EL (cell line): Measurements from ENCODE around the gene PPL.
"Not testable (repeated sequence)": the region's sequence is repeated elsewhere in the genome, so short reads cannot be mapped to it uniquely, and the experiment has no call there.

Experiments used
- DNase-seq: peaks from one replicate; pipeline ENCODE4 v3.0.0-alpha.2; 2016

Gene PPL

GRCh38 chr16:4908854-4909401 lies 28.0 kb downstream of the PPL start:
- DNase-seq: no peak

- no peak for DNase-seq
Measured at GRCh38 chr16:4904942-4905615, 31.9 kb downstream of the PPL start.

GRCh38 chr16:4904108-4904941 lies 32.6 kb downstream of the PPL start:
- DNase-seq: no peak

- DNase-seq: no peak
Measured at GRCh38 chr16:4902038-4902437, 34.9 kb downstream of the PPL start.

- DNase-seq: no peak
Measured at GRCh38 chr16:4900750-4901149, 36.2 kb downstream of the PPL start.

- DNase-seq: no peak
Measured at GRCh38 chr16:4900036-4900435, 36.9 kb downstream of the PPL start.

- no peak for DNase-seq
Measured at GRCh38 chr16:4899474-4899846, 37.5 kb downstream of the PPL start.

GRCh38 chr16:4898811-4899473 lies 38.0 kb downstream of the PPL start:
- no peak for DNase-seq

GRCh38 chr16:4897328-4897727 lies 39.6 kb downstream of the PPL start:
- DNase-seq: no peak

GRCh38 chr16:4896761-4897160 lies 40.2 kb downstream of the PPL start:
- not testable (repeated sequence) for DNase-seq

- no peak for DNase-seq
Measured at GRCh38 chr16:4895366-4895765, 41.6 kb downstream of the PPL start.

- DNase-seq: no peak
Measured at GRCh38 chr16:4894276-4895150, 42.4 kb downstream of the PPL start.

GRCh38 chr16:4893103-4893862 lies 43.7 kb downstream of the PPL start:
- no peak for DNase-seq

GRCh38 chr16:4892361-4893102 lies 44.4 kb downstream of the PPL start:
- peak; percentile 23 for DNase-seq

- DNase-seq: no peak
Measured at GRCh38 chr16:4891886-4892216, 45.1 kb downstream of the PPL start.

- DNase-seq: no peak
Measured at GRCh38 chr16:4891097-4891885, 45.7 kb downstream of the PPL start.

GRCh38 chr16:4890686-4891085 lies 46.3 kb downstream of the PPL start:
- DNase-seq: no peak

GRCh38 chr16:4890026-4890425 lies 46.9 kb downstream of the PPL start:
- DNase-seq: no peak

GRCh38 chr16:4888428-4889135 lies 48.4 kb downstream of the PPL start:
- no peak for DNase-seq

- DNase-seq: no peak
Measured at GRCh38 chr16:4886151-4886550, 50.8 kb downstream of the PPL start.
